ENCODE results near the gene ZNF619.

The ZNF619 gene

DNA sequence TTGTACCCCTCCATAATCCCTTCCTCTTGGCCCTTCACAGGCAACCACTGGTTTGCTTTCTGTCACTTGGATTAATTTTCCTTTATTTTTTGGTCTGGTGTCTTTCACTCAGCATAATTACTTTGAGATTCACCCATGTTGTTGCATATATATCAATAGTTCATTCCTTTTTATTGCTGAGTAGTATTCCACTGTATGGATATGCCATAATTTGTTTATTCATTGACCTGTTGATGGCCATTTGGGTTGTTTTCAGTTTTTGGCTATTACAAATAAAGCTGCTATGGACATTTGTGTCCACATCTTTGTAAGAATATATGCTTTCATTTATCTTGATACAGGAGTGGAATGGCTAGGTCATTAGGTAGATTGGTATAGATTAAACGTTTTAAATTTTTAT lies 41.9 kb downstream of the ZNF619 start:
- Histone ChIP-seq H3K4me1 (no peaks in the 10 kb centered on the region), H3K9me3 (no peaks in the 10 kb centered on the region), H3K36me3 (no peaks in the 10 kb centered on the region), H3K27me3 (no peaks in the 10 kb centered on the region), H3K4me3 (ENCODE audit: low read depth, low read length) (no peak overlapping the region)
- no peak for DNase-seq
- TF ChIP-seq, protein P1, sequence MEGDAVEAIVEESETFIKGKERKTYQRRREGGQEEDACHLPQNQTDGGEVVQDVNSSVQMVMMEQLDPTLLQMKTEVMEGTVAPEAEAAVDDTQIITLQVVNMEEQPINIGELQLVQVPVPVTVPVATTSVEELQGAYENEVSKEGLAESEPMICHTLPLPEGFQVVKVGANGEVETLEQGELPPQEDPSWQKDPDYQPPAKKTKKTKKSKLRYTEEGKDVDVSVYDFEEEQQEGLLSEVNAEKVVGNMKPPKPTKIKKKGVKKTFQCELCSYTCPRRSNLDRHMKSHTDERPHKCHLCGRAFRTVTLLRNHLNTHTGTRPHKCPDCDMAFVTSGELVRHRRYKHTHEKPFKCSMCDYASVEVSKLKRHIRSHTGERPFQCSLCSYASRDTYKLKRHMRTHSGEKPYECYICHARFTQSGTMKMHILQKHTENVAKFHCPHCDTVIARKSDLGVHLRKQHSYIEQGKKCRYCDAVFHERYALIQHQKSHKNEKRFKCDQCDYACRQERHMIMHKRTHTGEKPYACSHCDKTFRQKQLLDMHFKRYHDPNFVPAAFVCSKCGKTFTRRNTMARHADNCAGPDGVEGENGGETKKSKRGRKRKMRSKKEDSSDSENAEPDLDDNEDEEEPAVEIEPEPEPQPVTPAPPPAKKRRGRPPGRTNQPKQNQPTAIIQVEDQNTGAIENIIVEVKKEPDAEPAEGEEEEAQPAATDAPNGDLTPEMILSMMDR (IDR thresholded peaks at IDR 0.05; ENCODE audit: low read depth, low read length), result no peak

DNA sequence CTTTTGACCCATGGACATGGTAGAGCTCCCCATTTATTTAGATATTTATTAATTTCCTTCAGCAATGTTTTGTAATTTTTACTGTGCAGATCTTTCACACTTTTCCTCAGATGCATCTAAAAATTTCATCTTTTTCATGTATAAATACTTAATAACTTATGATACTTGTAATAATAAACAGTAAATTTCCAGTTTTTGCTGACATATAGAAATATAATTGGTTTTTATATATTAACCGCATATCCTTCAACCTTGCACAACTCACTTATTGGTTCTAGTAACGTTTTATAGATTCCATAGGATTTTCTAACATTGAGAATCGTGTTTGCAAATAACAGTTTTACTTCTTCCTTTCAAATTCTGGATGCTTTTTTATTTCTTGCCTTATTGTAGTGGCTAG lies 44.3 kb downstream of the ZNF619 start:
- Histone ChIP-seq H3K4me1 (no peaks in the 10 kb centered on the region), H3K4me3 (ENCODE audit: low read depth, low read length) (no peak overlapping the region), H3K27me3 (no peaks in the 10 kb centered on the region), H3K36me3 (no peaks in the 10 kb centered on the region), H3K9me3 (no peaks in the 10 kb centered on the region)
- TF ChIP-seq, protein P1 (IDR thresholded peaks at IDR 0.05; ENCODE audit: low read depth, low read length), result no peak
- no peak for DNase-seq

DNA sequence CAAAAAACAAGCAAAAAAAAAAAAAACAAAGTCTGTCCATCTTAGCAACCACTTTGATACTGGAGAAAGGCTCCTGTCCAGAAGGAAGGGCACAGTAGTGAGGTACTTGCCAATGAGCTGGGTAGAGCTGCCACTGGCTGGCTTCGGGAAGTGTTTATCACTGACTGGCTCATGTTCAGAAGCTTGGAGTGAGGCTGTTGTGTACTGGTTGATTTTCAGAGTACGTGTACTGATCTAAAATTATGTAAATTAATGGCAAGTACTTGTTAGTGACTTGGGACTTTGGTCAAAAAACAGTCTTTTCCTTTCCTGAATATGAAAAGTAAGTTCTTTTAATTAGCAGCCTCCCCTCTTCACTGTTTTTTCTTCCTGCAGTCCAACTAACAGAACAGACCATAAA lies 46.9 kb downstream of the ZNF619 start:
- TF ChIP-seq, protein P1 (IDR thresholded peaks at IDR 0.05; ENCODE audit: low read depth, low read length), result no peak
- no peak for DNase-seq
- Histone ChIP-seq H3K4me1 (no peaks in the 10 kb centered on the region), H3K9me3 (no peaks in the 10 kb centered on the region), H3K27me3 (no peaks in the 10 kb centered on the region), H3K4me3 (ENCODE audit: low read depth, low read length) (no peak overlapping the region), H3K36me3 (no peaks in the 10 kb centered on the region)

- Histone ChIP-seq H3K4me3 (ENCODE audit: low read depth, low read length) (peak overlapping the region; percentile 88), H3K36me3 (no peaks in the 10 kb centered on the region; the same call in 1 of the 2 replicates), H3K9me3 (no peaks in the 10 kb centered on the region), H3K4me1 (no peaks in the 10 kb centered on the region), H3K27me3 (no peaks in the 10 kb centered on the region)
- TF ChIP-seq, protein P1 (IDR thresholded peaks at IDR 0.05; ENCODE audit: low read depth, low read length), result no peak
- no peak for DNase-seq
Observed at GRCh38 chr3:40524222-40524567, 47.3 kb downstream of the ZNF619 start.

DNA sequence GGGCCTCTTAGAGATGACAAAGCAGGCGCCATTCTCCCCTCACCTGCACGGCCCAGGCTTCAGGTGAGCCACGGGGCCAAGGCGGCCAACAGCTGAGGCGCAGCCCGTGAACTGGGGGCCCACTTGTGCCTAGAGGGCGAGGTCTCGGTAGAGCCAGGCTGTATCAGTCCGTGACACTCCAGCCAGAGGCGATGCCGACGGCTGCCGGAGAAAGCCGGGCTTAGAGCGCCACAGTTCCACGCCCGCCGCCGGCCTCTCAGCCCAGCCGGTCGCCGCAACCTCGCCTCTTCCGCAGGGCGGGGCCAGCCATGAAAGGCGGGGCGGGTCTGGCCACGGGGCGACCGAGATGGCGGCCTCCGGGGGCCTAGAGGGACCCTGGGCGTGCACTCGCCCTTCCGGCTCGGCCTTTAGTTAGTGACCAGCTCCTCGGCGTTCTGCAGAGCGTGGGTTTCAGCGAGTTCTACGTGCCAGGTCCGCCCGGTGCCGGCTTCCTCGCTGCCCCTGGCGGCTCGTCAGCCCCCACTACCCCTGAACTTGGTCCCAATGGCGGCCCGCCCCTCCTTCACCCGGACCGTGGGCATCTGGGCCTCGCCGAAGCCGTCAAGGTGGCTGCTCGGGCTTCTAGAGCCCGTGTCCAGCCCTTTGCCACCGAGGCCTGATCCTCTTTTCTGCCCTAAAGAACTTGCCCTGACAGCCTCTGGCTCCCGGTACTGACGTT lies 47.8 kb downstream of the ZNF619 start, which contains the start of gene ZNF621:
TSS of gene ZNF621 (plus strand) at position 393 of the 718 bp plus-strand sequence. CDS start 881 bp downstream, outside the sequence.
- peak; percentile 88 for DNase-seq
- Histone ChIP-seq H3K4me3 (ENCODE audit: low read depth, low read length) (peak within 1 kb of the TSS; percentile 88), H3K9me3 (no peaks in the 10 kb centered on the region), H3K27me3 (no peaks in the 10 kb centered on the region), H3K4me1 (no peaks in the 10 kb centered on the region), H3K36me3 (no peaks in the 10 kb centered on the region; the same call in 1 of the 2 replicates)
- TF ChIP-seq, protein P1 (IDR thresholded peaks at IDR 0.05; ENCODE audit: low read depth, low read length), result no peak

- H3K4me1 ChIP-seq, result no peaks in the 10 kb centered on the region
- peaks cover 23% of the 10 kb centered on the region for H3K36me3 ChIP-seq
- no peak for DNase-seq
- no peaks in the 10 kb centered on the region for H3K9me3 ChIP-seq
- H3K27me3 ChIP-seq, result no peaks in the 10 kb centered on the region
- H3K4me3 ChIP-seq (ENCODE audit: low read depth, low read length), result no peak overlapping the region
- TF ChIP-seq, protein P1 (IDR thresholded peaks at IDR 0.05; ENCODE audit: low read depth, low read length), result no peak
Observed at GRCh38 chr3:40528426-40528825, 51.5 kb downstream of the ZNF619 start.

All from BE2C (cell line).